KMS-11 (cell line): ENCODE data around the gene CRACR2B.

Experiments used
- H2AFZ ChIP-seq: fragments of 200-600 bp; sonication (generic); 2 replicates; pipeline ENCODE4 v1.6.1; 2016; ENCODE audit warnings: antibody characterized with exemption, mixed run types, low read depth
- H3K27ac ChIP-seq: fragments of 200-600 bp; sonication (generic); 2 replicates; pipeline ENCODE4 v1.6.1; 2016; ENCODE audit warnings: mild to moderate bottlenecking, mixed run types
- H3K27me3 ChIP-seq: fragments of 200-600 bp; sonication (generic); 2 replicates; pipeline ENCODE4 v1.6.1; 2017; ENCODE audit warnings: mild to moderate bottlenecking, low read depth, mixed run types, moderate library complexity; ENCODE audit not compliant: insufficient read depth
- H3K36me3 ChIP-seq: fragments of 200-600 bp; sonication (generic); 2 replicates; pipeline ENCODE4 v1.6.1; 2017; ENCODE audit warnings: mild to moderate bottlenecking, mixed run types; ENCODE audit not compliant: insufficient read depth
- H3K4me1 ChIP-seq: fragments of 200-600 bp; sonication (generic); 2 replicates; pipeline ENCODE4 v1.6.1; 2016; ENCODE audit warnings: mild to moderate bottlenecking, low read depth, mixed run types; ENCODE audit not compliant: poor library complexity, severe bottlenecking
- H3K4me2 ChIP-seq: fragments of 200-600 bp; sonication (generic); 2 replicates; pipeline ENCODE4 v1.7.0; 2016; ENCODE audit warnings: mild to moderate bottlenecking, mixed run types
- H3K4me3 ChIP-seq: fragments of 200-600 bp; sonication (generic); IDR thresholded peaks from 2 replicates; pipeline ENCODE4 v1.6.1; 2017; ENCODE audit warnings: low read depth, low read length, mixed read lengths; ENCODE audit not compliant: insufficient read depth
- H3K79me2 ChIP-seq: fragments of 200-600 bp; sonication (generic); 2 replicates; pipeline ENCODE4 v1.6.1; 2016; ENCODE audit warnings: low read depth, mixed run types; ENCODE audit not compliant: insufficient read depth
- H3K9ac ChIP-seq: fragments of 200-600 bp; sonication (generic); 2 replicates; pipeline ENCODE4 v1.6.1; 2016; ENCODE audit warnings: mild to moderate bottlenecking, mixed run types
- H4K20me1 ChIP-seq: fragments of 200-600 bp; sonication (generic); 2 replicates; pipeline ENCODE4 v1.6.1; 2016; ENCODE audit warnings: mild to moderate bottlenecking, mixed run types; ENCODE audit not compliant: insufficient read depth
- TF ChIP-seq, protein P1 (sequence below): fragments of 200-600 bp; sonication (generic); conservative IDR thresholded peaks from 2 replicates; pipeline ENCODE4 v1.6.1; 2017; ENCODE audit warnings: low read depth, mild to moderate bottlenecking, antibody characterized with exemption, low read length, moderate library complexity, mixed read lengths

CRACR2B gene

DNA sequence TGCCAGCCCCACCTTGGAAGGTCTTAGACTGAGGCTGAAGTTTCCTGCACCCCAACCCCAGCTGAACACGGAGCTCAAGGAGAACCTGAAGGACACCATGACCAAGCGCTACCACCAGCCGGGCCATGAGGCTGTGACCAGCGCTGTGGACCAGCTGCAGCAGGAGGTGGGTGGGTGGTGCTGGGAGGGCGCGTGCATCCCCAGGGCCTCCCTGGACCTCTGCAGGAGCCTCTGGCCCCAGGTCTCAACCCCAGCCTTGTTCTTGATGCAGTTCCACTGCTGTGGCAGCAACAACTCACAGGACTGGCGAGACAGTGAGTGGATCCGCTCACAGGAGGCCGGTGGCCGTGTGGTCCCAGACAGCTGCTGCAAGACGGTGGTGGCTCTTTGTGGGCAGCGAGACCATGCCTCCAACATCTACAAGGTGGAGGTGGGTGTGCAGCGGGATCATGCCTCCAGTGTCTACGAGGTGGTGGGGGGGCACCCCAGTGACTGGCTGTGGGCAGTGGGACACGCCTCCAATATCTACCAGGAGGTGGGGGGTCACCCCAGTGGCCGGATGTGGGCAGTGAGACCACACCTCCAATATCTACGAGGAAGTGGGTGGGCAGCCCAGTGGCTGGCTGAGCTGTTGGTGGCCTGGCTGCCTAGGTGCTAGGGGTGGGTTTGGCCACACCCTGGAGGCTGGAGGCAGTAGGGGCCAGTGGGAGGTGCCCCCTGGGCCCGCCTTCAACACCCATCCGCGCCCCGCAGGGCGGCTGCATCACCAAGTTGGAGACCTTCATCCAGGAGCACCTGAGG is 9.7 kb downstream of the CRACR2B start:
- Histone ChIP-seq H3K4me2 (no peak overlapping the region), H3K36me3 (no peaks in the 10 kb centered on the region), H3K79me2 (peaks cover 17% of the 10 kb centered on the region), H3K9ac (no peak overlapping the region), H3K27me3 (no peaks in the 10 kb centered on the region), H3K4me3 (no peak overlapping the region), H2AFZ (no peak overlapping the region), H3K27ac (no peak overlapping the region), H4K20me1 (0 out of 2 replicates have a peak, but pooled peaks cover 6% of the 10 kb centered on the region), H3K4me1 (peaks cover 15% of the 10 kb centered on the region)
- TF ChIP-seq, protein P1, sequence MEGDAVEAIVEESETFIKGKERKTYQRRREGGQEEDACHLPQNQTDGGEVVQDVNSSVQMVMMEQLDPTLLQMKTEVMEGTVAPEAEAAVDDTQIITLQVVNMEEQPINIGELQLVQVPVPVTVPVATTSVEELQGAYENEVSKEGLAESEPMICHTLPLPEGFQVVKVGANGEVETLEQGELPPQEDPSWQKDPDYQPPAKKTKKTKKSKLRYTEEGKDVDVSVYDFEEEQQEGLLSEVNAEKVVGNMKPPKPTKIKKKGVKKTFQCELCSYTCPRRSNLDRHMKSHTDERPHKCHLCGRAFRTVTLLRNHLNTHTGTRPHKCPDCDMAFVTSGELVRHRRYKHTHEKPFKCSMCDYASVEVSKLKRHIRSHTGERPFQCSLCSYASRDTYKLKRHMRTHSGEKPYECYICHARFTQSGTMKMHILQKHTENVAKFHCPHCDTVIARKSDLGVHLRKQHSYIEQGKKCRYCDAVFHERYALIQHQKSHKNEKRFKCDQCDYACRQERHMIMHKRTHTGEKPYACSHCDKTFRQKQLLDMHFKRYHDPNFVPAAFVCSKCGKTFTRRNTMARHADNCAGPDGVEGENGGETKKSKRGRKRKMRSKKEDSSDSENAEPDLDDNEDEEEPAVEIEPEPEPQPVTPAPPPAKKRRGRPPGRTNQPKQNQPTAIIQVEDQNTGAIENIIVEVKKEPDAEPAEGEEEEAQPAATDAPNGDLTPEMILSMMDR: no peak

DNA sequence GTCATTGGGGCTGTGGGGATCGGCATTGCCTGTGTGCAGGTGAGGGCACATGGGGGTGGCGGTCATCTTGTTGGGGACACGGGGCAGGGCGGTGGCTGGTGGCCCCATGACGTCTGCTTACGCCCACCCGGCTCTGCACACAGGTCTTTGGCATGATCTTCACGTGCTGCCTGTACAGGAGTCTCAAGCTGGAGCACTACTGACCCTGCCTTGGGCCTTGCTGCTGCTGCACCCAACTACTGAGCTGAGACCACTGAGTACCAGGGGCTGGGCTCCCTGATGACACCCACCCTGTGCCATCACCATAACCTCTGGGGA is 10.2 kb downstream of the CRACR2B start:
- TF ChIP-seq, protein P1: no peak
- Histone ChIP-seq H3K4me3 (no peak overlapping the region), H3K27ac (no peak overlapping the region), H3K27me3 (no peaks in the 10 kb centered on the region), H2AFZ (no peak overlapping the region), H3K79me2 (peaks cover 17% of the 10 kb centered on the region), H3K4me2 (no peak overlapping the region), H3K9ac (no peak overlapping the region), H3K4me1 (peaks cover 14% of the 10 kb centered on the region), H4K20me1 (0 out of 2 replicates have a peak, but pooled peaks cover 6% of the 10 kb centered on the region), H3K36me3 (no peaks in the 10 kb centered on the region)

DNA sequence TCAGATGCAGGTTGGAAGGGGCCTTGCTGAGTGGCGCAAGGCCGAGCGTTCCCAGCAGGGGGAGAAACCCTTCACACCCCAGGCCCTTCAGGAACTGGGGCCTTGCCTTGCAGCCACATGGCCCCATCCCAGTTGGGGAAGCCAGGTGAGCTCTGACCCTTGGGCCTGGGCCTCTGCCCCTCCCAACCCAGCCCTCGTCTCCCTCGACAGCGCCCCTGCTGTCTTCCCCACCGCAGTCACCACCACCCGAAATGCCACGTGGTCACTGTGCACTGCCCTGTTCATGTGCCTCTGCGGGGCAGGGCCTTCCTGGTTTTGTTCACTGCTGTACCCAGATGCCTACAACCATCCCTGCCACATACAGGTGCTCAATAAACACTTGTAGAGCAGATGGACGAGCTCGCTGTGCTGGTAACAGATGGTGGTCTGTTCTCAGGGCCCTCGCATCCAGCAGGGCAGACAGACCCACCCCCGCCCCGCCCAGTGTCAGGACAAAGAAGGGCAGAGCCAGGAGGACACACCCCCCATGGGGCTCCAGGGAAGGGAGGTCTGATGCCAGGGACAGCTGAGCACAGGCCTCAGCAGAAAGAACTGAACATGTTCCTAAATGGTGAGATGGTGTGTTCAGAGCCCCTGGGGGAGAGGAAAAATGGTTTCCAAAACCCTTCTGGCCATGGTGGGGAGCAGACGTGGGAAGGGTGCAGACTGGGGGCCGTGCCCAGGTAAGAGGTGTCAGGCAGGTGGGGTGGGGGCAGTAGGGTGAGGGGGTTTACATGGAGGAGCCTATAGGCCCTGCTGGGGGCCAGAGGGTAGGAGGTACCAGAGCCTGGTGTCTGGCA is 10.9 kb downstream of the CRACR2B start:
- 0 out of 2 replicates have a peak, but pooled peaks cover 6% of the 10 kb centered on the region for H4K20me1 ChIP-seq
- TF ChIP-seq, protein P1: no peak
- peaks cover 17% of the 10 kb centered on the region for H3K79me2 ChIP-seq
- H2AFZ ChIP-seq: no peak overlapping the region
- H3K9ac ChIP-seq: no peak overlapping the region
- H3K4me1 ChIP-seq: peaks cover 14% of the 10 kb centered on the region
- no peak overlapping the region for H3K27ac ChIP-seq
- H3K4me3 ChIP-seq: no peak overlapping the region
- no peaks in the 10 kb centered on the region for H3K27me3 ChIP-seq
- H3K4me2 ChIP-seq: no peak overlapping the region
- no peaks in the 10 kb centered on the region for H3K36me3 ChIP-seq

DNA sequence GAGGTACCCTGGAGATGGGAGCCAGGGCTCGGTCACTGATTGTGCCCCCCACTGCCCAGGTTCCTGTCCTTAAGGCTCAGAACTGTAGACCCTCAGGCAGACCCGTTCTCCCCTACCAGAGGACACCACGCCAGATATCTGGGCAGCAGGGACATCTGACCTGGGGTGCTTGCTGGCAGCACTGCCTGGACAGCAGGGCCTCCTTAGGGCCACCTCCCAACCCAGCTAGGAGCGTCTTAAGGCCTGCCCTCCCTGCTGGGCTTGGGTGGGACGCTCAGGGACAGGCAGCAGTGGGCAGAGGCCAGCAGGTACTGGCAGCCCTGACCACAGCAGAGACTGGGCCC is 11.5 kb downstream of the CRACR2B start:
- H3K4me3 ChIP-seq: no peak overlapping the region
- H3K4me1 ChIP-seq: peaks cover 15% of the 10 kb centered on the region
- H3K36me3 ChIP-seq: no peaks in the 10 kb centered on the region
- no peak overlapping the region for H3K9ac ChIP-seq
- no peak overlapping the region for H3K27ac ChIP-seq
- TF ChIP-seq, protein P1: no peak
- H3K79me2 ChIP-seq: peaks cover 17% of the 10 kb centered on the region
- H4K20me1 ChIP-seq: 0 out of 2 replicates have a peak, but pooled peaks cover 6% of the 10 kb centered on the region
- no peaks in the 10 kb centered on the region for H3K27me3 ChIP-seq
- no peak overlapping the region for H2AFZ ChIP-seq
- H3K4me2 ChIP-seq: no peak overlapping the region
